GM21723 (cell line): Measurements from ENCODE around the gene CTDSP2.

Experiments
- ATAC-seq: cut with Tn5 transposase; IDR thresholded peaks from one replicate; pipeline ENCODE4 v1.9.1; 2021; ENCODE audit warnings: mild to moderate bottlenecking, moderate library complexity; ENCODE audit not compliant: unreplicated experiment

CTDSP2 gene

DNA sequence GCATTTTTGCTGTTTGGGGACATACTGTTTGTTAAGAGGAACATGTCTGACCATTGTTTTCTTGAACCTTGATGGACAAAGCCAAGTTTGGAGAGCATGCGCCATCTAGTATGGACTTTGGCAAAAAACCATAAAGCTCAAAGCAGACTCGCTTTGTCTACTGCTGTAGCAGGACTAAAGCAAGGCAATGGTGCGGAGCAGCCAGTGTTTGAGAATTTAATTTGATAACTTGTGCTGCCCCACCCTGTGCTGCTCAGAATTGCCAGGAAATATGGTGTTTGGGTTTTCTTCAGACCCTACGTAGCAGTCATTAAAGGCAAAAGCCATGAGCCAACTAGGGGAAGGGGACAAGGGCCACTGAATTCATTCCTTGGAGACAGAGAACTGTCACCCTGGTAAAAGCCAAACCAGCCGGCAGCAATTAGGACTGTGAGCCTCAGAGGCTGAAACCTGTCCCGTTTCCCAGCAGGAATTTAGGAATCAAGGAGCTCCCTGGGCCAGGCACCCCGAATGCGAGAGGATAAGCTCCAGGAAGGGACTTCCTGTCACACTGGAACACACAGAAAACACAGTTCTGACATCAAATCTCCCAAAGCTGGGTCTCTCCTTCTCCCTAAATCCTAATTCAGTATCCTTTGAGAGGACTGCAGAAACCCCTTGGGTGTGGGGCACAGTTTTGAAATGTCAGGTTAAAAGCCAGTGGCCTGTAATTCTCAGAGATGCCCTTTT lies 29.1 kb downstream of the CTDSP2 start:
- ATAC-seq, result no peak

DNA sequence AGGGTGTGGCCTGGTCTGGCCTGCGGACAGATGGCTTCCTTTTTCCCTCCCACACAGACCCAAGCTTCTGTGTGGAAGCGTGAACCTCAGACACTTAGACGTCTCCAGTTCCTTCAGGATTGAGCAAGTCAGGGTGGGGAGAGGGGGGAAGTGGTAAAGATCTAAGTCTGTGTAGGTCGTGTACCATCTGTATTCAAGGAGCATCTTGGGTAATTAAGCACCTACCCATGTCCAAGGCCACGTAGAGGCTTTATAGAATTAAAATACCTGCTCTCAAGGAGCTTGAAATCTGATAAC lies 29.7 kb downstream of the CTDSP2 start:
- ATAC-seq, result no peak

- no peak for ATAC-seq
Observed at GRCh38 chr12:57816001-57816854, 30.3 kb downstream of the CTDSP2 start.

- ATAC-seq, result no peak
Observed at GRCh38 chr12:57815177-57816000, 31.1 kb downstream of the CTDSP2 start.

GRCh38 chr12:57813971-57814772 lies 32.4 kb downstream of the CTDSP2 start:
- ATAC-seq, result no peak

DNA sequence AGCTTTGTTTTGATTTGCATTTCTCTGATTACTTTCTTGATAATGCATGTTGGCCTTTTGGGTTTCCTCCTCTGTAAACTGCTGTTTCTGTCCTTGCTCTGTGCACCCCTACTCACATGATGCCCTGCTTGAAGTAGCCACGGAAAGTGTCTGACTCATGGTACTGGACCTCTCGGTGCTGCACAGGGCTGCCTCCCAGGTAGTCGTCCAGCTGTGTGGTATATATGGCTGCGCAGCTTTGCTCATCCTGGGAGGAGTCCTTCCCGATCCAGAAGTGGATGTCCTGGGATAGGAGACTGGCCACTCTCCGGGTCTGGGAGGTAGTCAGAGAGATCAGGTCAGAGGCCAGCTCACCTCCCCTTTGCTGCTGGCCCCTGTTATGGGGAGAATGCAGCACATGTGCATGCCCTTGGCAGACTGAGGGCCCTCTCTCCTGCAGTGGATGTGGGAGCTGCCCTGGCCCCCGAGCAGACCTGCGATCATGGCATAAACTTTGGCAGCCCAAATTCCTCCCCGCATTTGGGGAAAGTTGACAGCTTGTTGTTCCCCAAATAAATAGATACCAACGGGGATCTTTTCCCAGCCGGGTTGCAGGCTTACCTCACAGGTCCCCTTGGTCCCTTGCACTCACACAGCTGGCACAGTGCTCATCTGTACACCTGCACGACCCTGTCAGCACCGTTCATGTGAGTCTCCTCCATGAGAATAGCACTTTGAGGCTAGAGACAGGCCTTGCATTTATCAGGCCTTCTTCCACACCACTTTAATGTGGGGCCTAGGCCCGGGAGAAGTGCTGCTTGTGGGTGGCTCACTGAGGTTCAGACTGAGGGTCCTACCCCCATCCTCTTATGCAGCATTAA lies 33.2 kb downstream of the CTDSP2 start:
- ATAC-seq, result no peak

- ATAC-seq, result no peak
Observed at GRCh38 chr12:57811028-57811755, 35.3 kb downstream of the CTDSP2 start.

GRCh38 chr12:57810450-57810849 lies 36.1 kb downstream of the CTDSP2 start:
- no peak for ATAC-seq

DNA sequence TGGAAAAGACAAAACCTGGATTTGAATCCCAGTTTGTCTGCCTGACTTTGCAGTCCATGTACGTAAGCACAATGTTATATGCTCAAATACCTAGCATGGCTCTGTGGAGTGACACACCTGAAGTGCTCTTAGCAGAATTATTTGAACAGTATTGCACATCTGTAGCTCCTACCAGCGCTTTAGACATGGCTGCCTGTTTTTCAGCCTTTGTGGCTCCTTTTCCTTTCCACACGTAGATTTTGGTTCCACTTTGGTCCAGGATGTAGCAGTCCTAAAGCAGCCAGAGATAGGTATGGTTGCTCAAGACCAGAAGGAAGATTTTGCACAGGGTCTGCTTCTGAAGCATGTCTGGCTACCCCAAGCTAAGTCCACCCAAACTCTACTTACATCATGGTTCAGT lies 37.1 kb downstream of the CTDSP2 start:
- ATAC-seq, result no peak

GRCh38 chr12:57808351-57808750 lies 38.2 kb downstream of the CTDSP2 start:
- no peak for ATAC-seq

GRCh38 chr12:57807285-57807684 lies 39.2 kb downstream of the CTDSP2 start:
- no peak for ATAC-seq

DNA sequence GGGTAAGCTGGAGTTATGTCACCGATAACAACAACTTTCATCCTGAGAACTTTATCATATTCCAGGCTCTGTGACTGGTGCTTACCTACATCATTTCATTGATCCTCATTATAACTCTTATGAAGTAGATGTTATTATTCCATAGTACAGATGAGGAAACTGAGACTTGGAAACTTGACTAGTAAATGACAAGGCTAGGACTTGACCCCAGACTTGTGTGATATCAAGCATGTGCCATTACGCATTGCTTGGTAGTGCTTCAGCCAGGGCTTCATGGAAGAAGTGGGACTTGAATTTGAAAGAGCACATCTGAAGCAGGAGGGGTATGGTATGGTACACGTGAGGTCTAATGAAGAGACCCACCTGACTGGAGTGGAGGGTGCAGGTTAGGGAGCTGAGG lies 39.9 kb downstream of the CTDSP2 start:
- no peak for ATAC-seq

- no peak for ATAC-seq
Observed at GRCh38 chr12:57803319-57803893, 43.1 kb downstream of the CTDSP2 start.

- no peak for ATAC-seq
Observed at GRCh38 chr12:57802607-57803006, 43.9 kb downstream of the CTDSP2 start.

DNA sequence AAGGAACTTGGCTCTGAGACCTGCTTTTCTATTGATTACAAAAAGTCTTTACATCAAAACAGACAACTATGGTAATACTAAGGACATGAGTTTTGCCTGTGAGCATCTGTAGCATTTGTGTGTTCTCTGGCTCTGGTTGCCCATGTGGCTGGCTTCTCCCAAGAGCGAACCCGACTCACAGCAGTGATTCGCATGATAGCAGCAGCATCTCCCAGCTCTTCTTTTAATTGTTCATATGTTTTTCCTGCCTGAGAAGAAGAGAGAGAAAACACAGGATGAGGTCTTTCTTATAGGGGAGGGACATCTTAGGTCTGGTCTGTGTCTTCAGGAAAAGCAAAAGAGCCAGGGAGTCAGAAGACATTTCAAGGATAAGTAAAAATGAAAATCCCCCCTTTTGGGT lies 45.6 kb downstream of the CTDSP2 start:
- ATAC-seq, result no peak

DNA sequence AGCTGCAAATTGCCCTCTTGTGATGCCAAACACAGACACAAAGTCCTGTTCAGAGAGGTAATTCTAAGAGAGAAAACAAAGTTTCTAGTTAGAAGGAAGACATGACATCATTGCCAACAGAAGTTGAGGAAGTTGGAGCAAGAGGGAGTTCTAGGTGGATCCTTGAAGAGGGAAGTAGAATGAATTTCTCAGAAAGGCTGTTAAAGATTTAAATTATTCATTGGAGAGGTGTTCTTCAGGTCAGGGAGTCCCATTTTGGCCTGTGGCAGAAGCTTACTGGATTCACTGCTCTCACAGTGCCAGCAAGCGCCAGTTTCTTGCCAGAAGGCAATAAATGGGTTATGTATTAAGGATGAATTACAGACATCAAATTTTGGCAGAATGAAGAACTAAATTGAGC lies 48.6 kb downstream of the CTDSP2 start:
- no peak for ATAC-seq

DNA sequence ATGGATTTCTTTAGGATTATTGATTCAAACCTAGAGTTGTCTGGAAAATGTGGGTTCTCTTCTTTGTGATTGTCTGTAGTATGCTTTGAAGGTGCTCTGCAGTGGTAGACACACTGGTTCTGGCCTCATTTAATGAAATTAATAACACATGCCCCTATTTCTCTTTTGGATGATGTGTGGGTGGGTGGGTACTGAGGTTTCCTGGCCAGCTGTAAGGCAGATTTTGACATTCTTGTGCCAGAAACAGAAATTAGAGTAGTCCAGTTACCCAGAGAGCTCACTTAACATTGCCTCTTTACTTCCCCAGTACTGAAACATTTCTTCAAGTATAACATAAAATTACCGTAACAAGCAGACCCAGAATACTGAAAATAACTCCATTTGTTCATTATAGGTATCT lies 49.5 kb downstream of the CTDSP2 start:
- ATAC-seq, result no peak

DNA sequence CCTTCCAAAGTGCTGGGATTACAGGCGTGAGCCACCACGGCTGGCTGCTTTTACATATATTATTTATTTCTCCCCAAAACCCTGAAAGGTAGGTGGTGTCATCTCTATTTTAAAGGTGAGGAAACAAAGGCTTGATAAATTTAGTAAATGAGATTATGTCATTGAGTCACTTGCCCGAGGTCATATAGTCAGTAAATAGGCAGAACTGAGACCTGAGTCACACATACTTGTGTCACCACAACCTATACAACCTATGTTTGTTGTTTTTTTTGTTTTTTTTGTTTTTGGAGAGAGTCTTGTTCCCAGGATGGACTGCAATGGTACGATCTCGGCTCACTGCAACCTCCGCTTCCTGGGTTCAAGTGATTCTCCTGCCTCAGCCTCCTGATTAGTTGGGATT lies 51.2 kb downstream of the CTDSP2 start:
- ATAC-seq, result no peak

GRCh38 chr12:57793920-57794319 lies 52.6 kb downstream of the CTDSP2 start:
- ATAC-seq, result no peak
